Activated naive CD8-positive, alpha-beta T cell treated with anti-CD3 and anti-CD28 coated beads, Interleukin-2, amount 50 U/mL, for 24 hours (primary cell): ENCODE data around the gene EDC3.

Experiments used
- ATAC-seq: fragments of 150-1000 bp; cut with Tn5 transposase; one replicate; pipeline ENCODE4 v1.10.0; 2021
- DNase-seq: peaks from one replicate; pipeline ENCODE4 v3.0.0; 2021
- H3K27ac Mint-ChIP-seq: one replicate; pipeline ENCODE4 v1.8.0; 2021; ENCODE audit warnings: mild to moderate bottlenecking, mixed read lengths
- H3K27me3 Mint-ChIP-seq: one replicate; pipeline ENCODE4 v1.8.0; 2021; ENCODE audit warnings: mixed read lengths
- H3K36me3 Mint-ChIP-seq: one replicate; pipeline ENCODE4 v1.8.0; 2021; ENCODE audit warnings: low read depth, mixed read lengths
- H3K4me1 Mint-ChIP-seq: one replicate; pipeline ENCODE4 v1.8.0; 2021; ENCODE audit warnings: mixed read lengths
- H3K4me3 Mint-ChIP-seq: one replicate; pipeline ENCODE4 v1.8.0; 2021; ENCODE audit warnings: mild to moderate bottlenecking, moderate library complexity, mixed read lengths
- H3K9me3 Mint-ChIP-seq: one replicate; pipeline ENCODE4 v1.8.0; 2021; ENCODE audit warnings: mixed read lengths

Gene EDC3

GRCh38 chr15:74648051-74648842 lies 47.6 kb downstream of the EDC3 start:
- DNase-seq (no peak), ATAC-seq (no peak)
- no peaks in the 10 kb centered on the region for H3K9me3 Mint-ChIP-seq
- H3K27ac Mint-ChIP-seq: no peak overlapping the region
- H3K36me3 Mint-ChIP-seq: peaks cover 7% of the 10 kb centered on the region
- peaks cover 3% of the 10 kb centered on the region for H3K4me1 Mint-ChIP-seq
- H3K4me3 Mint-ChIP-seq: no peak overlapping the region
- H3K27me3 Mint-ChIP-seq: no peaks in the 10 kb centered on the region

- Mint-ChIP-seq H3K36me3 (peaks cover 7% of the 10 kb centered on the region), H3K27ac (no peak overlapping the region)
Observed at GRCh38 chr15:74646480-74646879, 49.3 kb downstream of the EDC3 start.

DNA sequence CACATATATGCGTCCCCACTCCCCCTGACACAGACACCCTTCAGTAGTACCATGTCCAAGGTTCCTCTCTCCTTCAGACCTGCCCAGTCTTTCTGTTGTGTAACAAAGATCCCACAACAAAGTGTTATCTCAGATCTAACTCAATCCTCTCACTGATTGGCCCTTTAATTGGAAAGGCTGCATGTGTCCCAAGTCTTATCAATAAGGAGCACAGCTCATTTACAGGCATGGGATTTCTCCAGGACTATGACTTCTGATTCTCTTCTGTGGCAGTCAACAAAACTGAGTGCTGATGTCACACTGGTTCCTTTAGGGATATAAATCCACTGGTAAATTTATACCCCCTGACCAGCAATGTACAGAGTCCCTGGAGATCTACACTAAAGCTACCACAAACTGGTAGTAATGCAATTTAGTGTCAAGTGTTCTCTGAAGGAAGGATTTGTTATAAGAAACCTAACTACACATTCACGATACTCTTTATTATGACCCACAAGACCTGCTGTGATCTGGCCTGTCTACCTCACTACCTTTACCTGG lies 52.1 kb downstream of the EDC3 start:
- no peaks in the 10 kb centered on the region for H3K27me3 Mint-ChIP-seq
- H3K4me1 Mint-ChIP-seq: peaks cover 17% of the 10 kb centered on the region
- no peaks in the 10 kb centered on the region for H3K9me3 Mint-ChIP-seq
- no peak overlapping the region for H3K4me3 Mint-ChIP-seq
- H3K27ac Mint-ChIP-seq: no peak overlapping the region
- ATAC-seq: no peak
- DNase-seq: no peak
- H3K36me3 Mint-ChIP-seq: peaks cover 6% of the 10 kb centered on the region

More at GRCh38 chr15:74646480-74646879, 49.3 kb downstream of the EDC3 start:
- no peak overlapping the region for H3K4me3 Mint-ChIP-seq
- DNase-seq (no peak), ATAC-seq (no peak)
- peaks cover 9% of the 10 kb centered on the region for H3K4me1 Mint-ChIP-seq
- no peaks in the 10 kb centered on the region for H3K9me3 Mint-ChIP-seq
- no peaks in the 10 kb centered on the region for H3K27me3 Mint-ChIP-seq

DNA sequence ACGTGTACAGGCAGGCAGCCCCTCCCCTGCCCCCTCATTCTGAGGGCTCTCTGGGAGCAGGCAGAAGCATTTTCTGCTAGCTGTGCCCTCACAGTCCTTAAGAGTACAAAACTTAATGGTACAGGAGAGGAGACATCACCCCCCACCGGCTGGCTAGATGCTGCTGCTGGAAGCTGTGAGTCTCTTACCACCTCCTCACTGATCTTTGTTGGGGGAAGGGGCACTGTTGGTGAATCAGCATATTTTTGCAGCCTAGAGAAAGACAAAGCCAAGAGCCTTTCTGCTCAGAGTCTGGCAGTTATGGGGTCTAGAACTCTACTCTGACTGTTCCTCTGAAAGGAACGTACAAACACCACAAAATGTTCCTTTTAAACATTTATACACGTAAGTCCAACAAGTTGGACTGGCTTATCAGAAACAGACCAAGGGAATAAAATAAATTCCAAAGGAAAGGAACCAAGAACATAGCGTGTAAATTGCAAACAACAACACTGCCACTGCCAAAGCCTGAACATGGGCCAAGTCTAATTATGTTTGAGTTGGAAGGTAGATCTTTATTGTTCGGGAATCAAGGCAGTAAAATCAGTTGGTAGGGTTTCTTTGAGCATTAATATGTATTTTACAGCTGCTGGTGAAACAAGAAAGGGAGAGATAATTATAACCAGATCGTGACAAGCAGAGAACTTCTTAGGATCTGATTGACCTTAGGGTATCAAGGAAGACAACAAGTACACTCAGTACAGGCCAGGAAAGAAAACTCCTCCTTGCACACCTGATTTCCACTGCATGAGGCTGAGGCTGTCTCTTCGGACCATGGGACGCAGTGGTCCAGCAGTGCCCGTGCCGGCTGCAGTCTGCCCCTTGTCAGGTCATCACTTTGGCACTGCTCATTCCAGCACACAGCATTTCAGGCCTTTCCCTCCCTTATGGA lies 52.8 kb downstream of the EDC3 start:
- H3K4me3 Mint-ChIP-seq: no peak overlapping the region
- H3K27me3 Mint-ChIP-seq: no peaks in the 10 kb centered on the region
- peaks cover 17% of the 10 kb centered on the region for H3K4me1 Mint-ChIP-seq
- no peak for ATAC-seq
- H3K9me3 Mint-ChIP-seq: no peaks in the 10 kb centered on the region
- DNase-seq: no peak
- no peak overlapping the region for H3K27ac Mint-ChIP-seq
- peaks cover 5% of the 10 kb centered on the region for H3K36me3 Mint-ChIP-seq

GRCh38 chr15:74642348-74642733 lies 53.5 kb downstream of the EDC3 start:
- no peak for DNase-seq
- Mint-ChIP-seq H3K36me3 (peaks cover 6% of the 10 kb centered on the region), H3K27ac (no peak overlapping the region), H3K27me3 (no peaks in the 10 kb centered on the region), H3K9me3 (no peaks in the 10 kb centered on the region), H3K4me1 (peaks cover 17% of the 10 kb centered on the region), H3K4me3 (no peak overlapping the region)
- ATAC-seq: no peak

DNA sequence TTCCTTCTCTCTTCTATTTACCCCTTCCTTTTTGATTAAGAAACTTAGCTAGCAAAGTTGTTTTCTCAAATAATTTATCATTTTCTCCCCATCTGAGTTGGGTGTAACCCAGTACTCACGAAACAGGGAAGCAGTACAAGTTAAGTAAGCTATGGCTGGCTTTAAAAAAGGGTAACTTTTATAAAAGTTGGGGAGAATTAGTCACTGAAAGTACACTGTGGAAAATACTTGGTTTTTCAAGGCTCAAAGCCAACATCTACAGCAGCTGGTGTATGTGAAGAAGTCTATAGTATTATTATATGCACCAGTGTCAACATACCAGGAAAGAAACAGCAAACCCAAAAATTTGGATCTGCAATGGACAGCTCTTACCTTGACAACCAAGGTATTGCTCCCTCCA lies 54.7 kb downstream of the EDC3 start:
- H3K36me3 Mint-ChIP-seq: peaks cover 6% of the 10 kb centered on the region
- H3K27ac Mint-ChIP-seq: peak overlapping the region; percentile 21
- DNase-seq: no peak
- ATAC-seq: peak; percentile 48
- H3K9me3 Mint-ChIP-seq: no peaks in the 10 kb centered on the region
- peaks cover 17% of the 10 kb centered on the region for H3K4me1 Mint-ChIP-seq
- no peaks in the 10 kb centered on the region for H3K27me3 Mint-ChIP-seq
- H3K4me3 Mint-ChIP-seq: no peak overlapping the region

- Mint-ChIP-seq H3K27ac (no peak overlapping the region), H3K9me3 (no peaks in the 10 kb centered on the region), H3K4me1 (peaks cover 13% of the 10 kb centered on the region), H3K4me3 (no peak overlapping the region), H3K36me3 (peaks cover 16% of the 10 kb centered on the region), H3K27me3 (no peaks in the 10 kb centered on the region)
- DNase-seq (no peak), ATAC-seq (no peak)
Observed at GRCh38 chr15:74636984-74637383, 58.8 kb downstream of the EDC3 start.

GRCh38 chr15:74635228-74635627 lies 60.6 kb downstream of the EDC3 start:
- DNase-seq (peak; percentile 76), ATAC-seq (peak; percentile 81)
- H3K27me3 Mint-ChIP-seq: no peaks in the 10 kb centered on the region
- H3K9me3 Mint-ChIP-seq: no peaks in the 10 kb centered on the region
- no peak overlapping the region for H3K4me3 Mint-ChIP-seq
- no peak overlapping the region for H3K27ac Mint-ChIP-seq
- no peaks in the 10 kb centered on the region for H3K4me1 Mint-ChIP-seq
- peaks cover 16% of the 10 kb centered on the region for H3K36me3 Mint-ChIP-seq

GRCh38 chr15:74633781-74634180 lies 62.0 kb downstream of the EDC3 start:
- Mint-ChIP-seq H3K27ac (no peak overlapping the region), H3K36me3 (peaks cover 25% of the 10 kb centered on the region), H3K4me3 (no peak overlapping the region), H3K4me1 (no peaks in the 10 kb centered on the region), H3K9me3 (no peaks in the 10 kb centered on the region), H3K27me3 (no peaks in the 10 kb centered on the region)
- DNase-seq (no peak), ATAC-seq (no peak)

- ATAC-seq: no peak
- no peak for DNase-seq
- no peaks in the 10 kb centered on the region for H3K27me3 Mint-ChIP-seq
- H3K27ac Mint-ChIP-seq: no peak overlapping the region
- peaks cover 32% of the 10 kb centered on the region for H3K36me3 Mint-ChIP-seq
- peaks cover 4% of the 10 kb centered on the region for H3K4me1 Mint-ChIP-seq
- H3K9me3 Mint-ChIP-seq: no peaks in the 10 kb centered on the region
- no peak overlapping the region for H3K4me3 Mint-ChIP-seq
Observed at GRCh38 chr15:74632601-74633000, 63.2 kb downstream of the EDC3 start.

- no peak overlapping the region for H3K4me3 Mint-ChIP-seq
- peaks cover 9% of the 10 kb centered on the region for H3K4me1 Mint-ChIP-seq
- H3K27ac Mint-ChIP-seq: peak overlapping the region; percentile 3
- DNase-seq: peak; percentile 71
- no peaks in the 10 kb centered on the region for H3K27me3 Mint-ChIP-seq
- peak; percentile 48 for ATAC-seq
- H3K36me3 Mint-ChIP-seq: peaks cover 34% of the 10 kb centered on the region
- no peaks in the 10 kb centered on the region for H3K9me3 Mint-ChIP-seq
Observed at GRCh38 chr15:74631935-74632560, 63.8 kb downstream of the EDC3 start.

DNA sequence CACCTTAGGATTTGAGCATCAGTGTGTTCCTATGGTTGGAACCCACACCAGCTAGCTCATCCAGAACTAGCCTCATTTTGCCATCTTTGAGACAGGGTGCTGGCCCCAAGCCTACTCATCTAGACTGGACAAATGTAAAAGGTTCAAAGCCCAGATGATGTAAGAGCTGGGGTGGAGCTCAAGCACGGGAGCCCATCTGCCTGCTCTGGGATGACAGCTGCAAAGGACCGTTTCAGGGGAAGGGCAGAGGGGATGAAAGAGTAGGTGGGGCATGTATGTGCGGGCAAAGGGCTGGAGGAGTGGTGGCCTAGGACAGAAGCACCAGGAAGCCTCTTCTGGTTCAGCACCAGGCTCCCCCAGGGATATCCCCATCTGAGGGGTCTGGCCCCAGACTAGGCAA lies 64.4 kb downstream of the EDC3 start:
- Mint-ChIP-seq H3K36me3 (peaks cover 34% of the 10 kb centered on the region), H3K27ac (peak overlapping the region; percentile 27), H3K4me3 (no peak overlapping the region), H3K27me3 (no peaks in the 10 kb centered on the region), H3K4me1 (peaks cover 13% of the 10 kb centered on the region), H3K9me3 (no peaks in the 10 kb centered on the region)
- ATAC-seq (no peak), DNase-seq (no peak)

- no peak for DNase-seq
- Mint-ChIP-seq H3K27me3 (no peaks in the 10 kb centered on the region), H3K4me1 (peaks cover 17% of the 10 kb centered on the region), H3K36me3 (peaks cover 37% of the 10 kb centered on the region), H3K9me3 (no peaks in the 10 kb centered on the region), H3K4me3 (no peak overlapping the region), H3K27ac (peak overlapping the region; percentile 27)
- no peak for ATAC-seq
Observed at GRCh38 chr15:74631087-74631385, 64.8 kb downstream of the EDC3 start.

DNA sequence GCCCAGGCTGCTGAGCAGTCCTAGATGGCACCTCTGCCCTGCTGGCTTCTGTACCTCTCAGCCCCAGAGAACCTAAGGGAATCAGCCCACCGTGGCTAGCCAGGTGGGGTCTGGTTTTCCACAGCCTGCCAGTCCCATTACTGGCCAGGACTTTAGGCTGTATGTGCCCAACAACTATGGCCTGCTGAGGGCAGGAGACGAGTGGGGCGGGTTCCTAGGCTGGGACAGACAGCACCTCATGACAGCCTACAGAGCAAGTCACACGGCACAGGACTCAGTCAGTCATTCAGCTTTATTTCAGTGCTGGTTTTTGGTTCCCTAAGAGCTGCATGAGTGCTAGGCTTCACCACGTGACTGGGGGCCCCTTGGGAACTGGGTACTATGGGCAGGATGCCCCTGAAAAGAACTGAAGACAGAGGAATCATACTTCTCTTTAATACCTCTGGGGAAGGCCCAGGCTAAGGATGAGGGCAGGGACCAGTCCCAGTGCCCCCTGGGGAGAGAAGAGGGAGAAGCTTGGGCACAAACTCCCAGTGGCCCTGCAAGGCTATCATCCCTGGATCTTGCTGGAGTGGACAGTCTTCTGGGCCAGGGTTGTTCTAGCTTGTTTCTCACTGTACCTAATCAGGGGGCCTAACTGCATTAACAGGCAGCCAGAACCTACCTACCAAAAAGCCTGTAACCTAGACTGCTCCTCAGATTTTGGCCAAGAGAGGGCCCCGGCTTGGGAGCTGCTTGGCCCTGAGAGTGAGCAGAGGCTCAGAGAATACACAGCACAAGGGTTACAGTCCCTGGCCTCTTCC lies 65.3 kb downstream of the EDC3 start:
- H3K36me3 Mint-ChIP-seq: peaks cover 40% of the 10 kb centered on the region
- peaks cover 21% of the 10 kb centered on the region for H3K4me1 Mint-ChIP-seq
- peak overlapping the region; percentile 27 for H3K27ac Mint-ChIP-seq
- DNase-seq (no peak), ATAC-seq (no peak)
- H3K9me3 Mint-ChIP-seq: no peaks in the 10 kb centered on the region
- H3K4me3 Mint-ChIP-seq: no peak overlapping the region
- H3K27me3 Mint-ChIP-seq: no peaks in the 10 kb centered on the region
